Ishikawa (cell line): Measurements from ENCODE around the gene CYB561D1.

ENCODE experiments used
- EGR1 ChIP-seq: IDR thresholded peaks from 2 replicates; pipeline ENCODE4 v1.6.1; 2012
- TCF12 ChIP-seq: IDR thresholded peaks from 2 replicates; pipeline ENCODE4 v1.6.1; 2012; ENCODE audit warnings: low read depth

- TF ChIP-seq TCF12 (no peak), EGR1 (no peak)
Observed at GRCh38 chr1:109477821-109478220, 16.1 kb upstream of the CYB561D1 start.
